A549 (cell line): ENCODE measurements around the gene CACNG6. TPM values are rescaled to one million over a fixed set of nuclear protein-coding genes. Genes with fewer than 3 reads are reported as not detected.

ENCODE experiments used
- ATAC-seq, 2 experiments: fragments of 200-7000 bp in 1 of 2; fragments of >200 bp in 1 of 2; cut with Nextera tagmentation in 1 of 2; cut with Tn5 transposase in 1 of 2; 3 replicates each; pipeline versions ENCODE4 v1.8.0 to v1.9.1; 2018 to 2020; ENCODE audit warnings: mild to moderate bottlenecking in 1 of 2, moderate library complexity in 1 of 2
- CTCF ChIA-PET: fragments of 300-600 bp; sonication (Branson Sonifier 250); formaldehyde crosslinking; extraction: SDS; loops from one replicate; lab custom pipeline; 2021; ENCODE audit warnings: antibody characterized with exemption, inconsistent platforms; lab: Yijun Ruan, JAX
- POLR2A ChIA-PET: fragments of 350-600 bp; formaldehyde crosslinking; extraction: SDS; loops from one replicate; lab custom pipeline; 2021; ENCODE audit warnings: antibody characterized with exemption, inconsistent platforms; lab: Yijun Ruan, JAX
- DNase-seq, 2 experiments: peaks; one replicate each; pipeline versions ENCODE4 v3.0.0 to v3.0.0-alpha.2; 2011 to 2016; ENCODE audit warnings: low read depth in 1 of 2, low spot score in 1 of 2
- FAIRE-seq: peaks from 2 replicates; lab custom pipeline; 2011; peaks lifted over from hg19 to GRCh38; lab: Jason Lieb, UNC
- H3K27ac ChIP-seq, 2 experiments: fragments of >200 bp; sonication (Bioruptor Twin); formaldehyde crosslinking; 3 replicates each; pipeline ENCODE4 v1.5.1; 2016 to 2017
- H3K4me1 ChIP-seq: fragments of >200 bp; sonication (Bioruptor Twin); formaldehyde crosslinking; 3 replicates; pipeline ENCODE4 v1.6.1; 2016
- H3K4me2 ChIP-seq: fragments of >200 bp; sonication (Bioruptor Twin); formaldehyde crosslinking; 3 replicates; pipeline ENCODE4 v1.6.1; 2016
- H3K4me3 ChIP-seq: fragments of >200 bp; sonication (Bioruptor Twin); formaldehyde crosslinking; 3 replicates; pipeline ENCODE4 v1.5.1; 2016
- H3K9me3 ChIP-seq: fragments of >200 bp; sonication (Bioruptor Twin); formaldehyde crosslinking; 3 replicates; pipeline ENCODE4 v1.6.1; 2016
- EHF ChIP-seq: fragments of 250-450 bp; sonication (Bioruptor Pico); IDR thresholded peaks from 2 replicates; pipeline ENCODE4 v1.5.0; 2020; ENCODE audit warnings: mild to moderate bottlenecking
- EP300 ChIP-seq, 2 experiments: fragments of >200 bp; sonication (Bioruptor Twin); formaldehyde crosslinking; IDR thresholded peaks; 2 replicates in 1 of 2; 3 replicates in 1 of 2; pipeline ENCODE4 v1.6.1; 2016 to 2017
- ESRRA ChIP-seq: fragments of 150-350 bp; IDR thresholded peaks from 2 replicates; pipeline ENCODE4 v1.6.1; 2014; ENCODE audit warnings: mild to moderate bottlenecking, low read length, borderline replicate concordance
- FOXS1 ChIP-seq: fragments of 250-450 bp; sonication (Bioruptor Pico); IDR thresholded peaks from 2 replicates; pipeline ENCODE4 v1.5.0; 2020; ENCODE audit warnings: mild to moderate bottlenecking, moderate library complexity
- HOXA7 ChIP-seq: fragments of 250-450 bp; sonication (Bioruptor Pico); IDR thresholded peaks from 2 replicates; pipeline ENCODE4 v1.5.0; 2020; ENCODE audit warnings: mild to moderate bottlenecking, moderate library complexity
- HOXB13 ChIP-seq: fragments of 250-450 bp; sonication (Bioruptor Pico); IDR thresholded peaks from 2 replicates; pipeline ENCODE4 v1.5.0; 2020; ENCODE audit warnings: low read depth, mild to moderate bottlenecking, moderate library complexity
- NFE2L2 ChIP-seq: fragments of 150-350 bp; conservative IDR thresholded peaks from 2 replicates; pipeline ENCODE4 v1.6.1; 2014; ENCODE audit warnings: low read length
- POLR2AphosphoS2 ChIP-seq: conservative IDR thresholded peaks from 2 replicates; pipeline ENCODE4 v1.6.1; 2012; ENCODE audit warnings: low read length, improper control_type of control experiment, inconsistent platforms
- RCOR1 ChIP-seq: fragments of 150-350 bp; IDR thresholded peaks from 2 replicates; pipeline ENCODE4 v1.6.1; 2014; ENCODE audit warnings: antibody characterized with exemption, low read length, low read depth
- RNF2 ChIP-seq: fragments of 200-600 bp; sonication (generic); IDR thresholded peaks from 2 replicates; pipeline ENCODE4 v1.6.1; 2016; ENCODE audit warnings: low read depth, mild to moderate bottlenecking, antibody characterized with exemption, moderate library complexity, borderline replicate concordance
- SMC3 ChIP-seq: fragments of >200 bp; sonication (Bioruptor Twin); formaldehyde crosslinking; IDR thresholded peaks from 3 replicates; pipeline ENCODE4 v1.6.1; 2018; ENCODE audit warnings: inconsistent platforms
- ZFP36 ChIP-seq: fragments of 450-650 bp; IDR thresholded peaks from 2 replicates; pipeline ENCODE4 v1.6.1; 2014; ENCODE audit warnings: borderline replicate concordance; ENCODE audit not compliant: partially characterized antibody
- ZNF302 ChIP-seq: fragments of 250-450 bp; sonication (Bioruptor Pico); IDR thresholded peaks from 2 replicates; pipeline ENCODE4 v1.9.0; 2021; ENCODE audit warnings: inconsistent platforms, mild to moderate bottlenecking, moderate library complexity
- WGBS: methylation state at CpG from one replicate; pipeline ENCODE4 v1.1.6; 2017; ENCODE audit errors: missing lambda C conversion rate; 5-methylcytosine and 5-hydroxymethylcytosine counted together
- polyA plus RNA-seq, 4 experiments: library from polyadenylated mRNA; depleted of rRNA in 3 of 4; stranded (reverse); fragments of >200 nt; fragmentation: RNase III in 1 of 4; extraction: RNeasy Plus Mini Kit Qiagen cat#74134 plus additional on column Dnase treatment in 1 of 4; gene quantifications; 2 replicates in 3 of 4; 3 replicates in 1 of 4; pipeline ENCODE4 v1.2.3, GENCODE V29; 2011 to 2017
- TF ChIP-seq, protein P1 (sequence below): IDR thresholded peaks from 2 replicates; pipeline ENCODE4 v1.6.1; 2012
- TF ChIP-seq, protein P2 (sequence below): IDR thresholded peaks from 2 replicates; pipeline ENCODE4 v1.6.1; 2012
- TF ChIP-seq, protein P3 (sequence below): fragments of 250-450 bp; sonication (Bioruptor Pico); IDR thresholded peaks from 2 replicates; pipeline ENCODE4 v1.5.0; 2021; ENCODE audit warnings: mild to moderate bottlenecking, moderate library complexity, borderline replicate concordance
- TF ChIP-seq, protein P4 (sequence below): fragments of >200 bp; sonication (Bioruptor Twin); formaldehyde crosslinking; IDR thresholded peaks from 3 replicates; pipeline ENCODE4 v1.5.1; 2016
- TF ChIP-seq, protein P5 (sequence below): fragments of >200 bp; sonication (Bioruptor Twin); formaldehyde crosslinking; IDR thresholded peaks from 2 replicates; pipeline ENCODE4 v1.6.1; 2016

The CACNG6 gene
- polyA plus RNA-seq, 2 of the 4 experiments (the other 2 are of a cell fraction) = 7.3 to 16.2 TPM

DNA sequence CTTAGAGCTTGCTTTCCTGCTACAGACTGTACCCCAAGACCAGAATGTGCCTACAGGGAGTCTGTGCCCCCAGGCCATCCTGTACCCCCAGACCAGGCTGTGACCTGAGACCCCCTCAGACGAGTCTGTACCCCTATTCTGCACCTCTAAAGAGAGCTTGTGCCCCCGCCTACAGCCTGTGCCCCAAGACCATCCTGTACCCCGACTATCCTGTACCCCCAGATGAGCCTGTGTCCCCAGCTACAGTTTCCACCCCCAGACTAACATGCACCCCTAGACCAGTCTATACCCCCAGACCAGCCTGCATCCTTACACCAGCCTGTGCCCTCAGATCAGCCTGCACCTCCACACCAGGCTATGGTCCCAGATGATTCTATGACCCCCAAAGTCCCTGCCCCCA lies 2.0 kb downstream of the CACNG6 start (continued):
- TF ChIP-seq, protein P1, sequence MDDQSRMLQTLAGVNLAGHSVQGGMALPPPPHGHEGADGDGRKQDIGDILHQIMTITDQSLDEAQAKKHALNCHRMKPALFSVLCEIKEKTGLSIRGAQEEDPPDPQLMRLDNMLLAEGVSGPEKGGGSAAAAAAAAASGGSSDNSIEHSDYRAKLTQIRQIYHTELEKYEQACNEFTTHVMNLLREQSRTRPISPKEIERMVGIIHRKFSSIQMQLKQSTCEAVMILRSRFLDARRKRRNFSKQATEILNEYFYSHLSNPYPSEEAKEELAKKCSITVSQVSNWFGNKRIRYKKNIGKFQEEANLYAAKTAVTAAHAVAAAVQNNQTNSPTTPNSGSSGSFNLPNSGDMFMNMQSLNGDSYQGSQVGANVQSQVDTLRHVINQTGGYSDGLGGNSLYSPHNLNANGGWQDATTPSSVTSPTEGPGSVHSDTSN = no peak
- TF ChIP-seq, all 56 proteins: peak for 0

DNA sequence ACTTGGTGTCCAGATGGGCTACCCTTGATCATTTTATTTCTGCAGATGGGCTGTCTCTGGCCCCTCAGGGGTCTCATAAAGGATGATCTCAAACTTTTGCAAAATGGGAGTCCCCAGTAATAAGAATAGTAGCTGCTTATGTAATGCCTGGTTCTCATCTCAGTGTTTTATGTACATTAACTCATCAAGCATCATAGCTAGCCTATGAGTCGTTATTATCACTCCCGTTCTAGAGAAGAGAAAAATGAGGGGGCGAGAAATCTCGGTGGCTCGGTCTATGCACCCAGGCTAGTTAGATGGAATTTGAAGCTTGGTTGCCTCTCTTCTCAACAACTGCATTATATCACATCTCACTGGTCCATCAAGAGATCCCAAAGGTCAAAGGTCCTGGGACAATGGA lies 3.4 kb downstream of the CACNG6 start:
- DNase-seq = no peak
- WGBS = 42% methylated on average over 5 of the region's 5 CpGs
- Histone ChIP-seq H3K27ac (peak overlapping the region; percentile 93 to 97; a peak in 5 of 6 replicates), H3K4me1 (peaks cover 51% of the 10 kb centered on the region), H3K9me3 (no peaks in the 10 kb centered on the region), H3K4me3 (no peak overlapping the region), H3K4me2 (peak overlapping the region; percentile 86)
- TF ChIP-seq, protein P2, sequence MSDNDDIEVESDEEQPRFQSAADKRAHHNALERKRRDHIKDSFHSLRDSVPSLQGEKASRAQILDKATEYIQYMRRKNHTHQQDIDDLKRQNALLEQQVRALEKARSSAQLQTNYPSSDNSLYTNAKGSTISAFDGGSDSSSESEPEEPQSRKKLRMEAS = no peak
- TF ChIP-seq HOXA7 (CRISPR knock-in tag) (no peak), FOXS1 (no peak), RCOR1 (no peak), ZFP36 (no peak), HOXB13 (no peak), EP300 (IDR thresholded peaks at IDR 0.05) (no peak), SMC3 (no peak), RNF2 (no peak), POLR2AphosphoS2 (no peak), ESRRA (no peak)
- no peak for ATAC-seq
- CTCF ChIA-PET = interaction anchor here (0.8 to 4.6 kb wide), 7 partner anchors 8 to 186 kb away, joined by 3 to 45 read pairs (median 5); no protein-coding TSS in a partner anchor
- POLR2A ChIA-PET = interaction anchor here (1.0 kb wide), 1 partner anchor 14 kb away, joined by 4 read pairs; no protein-coding TSS in a partner anchor
- no peak for FAIRE-seq

DNA sequence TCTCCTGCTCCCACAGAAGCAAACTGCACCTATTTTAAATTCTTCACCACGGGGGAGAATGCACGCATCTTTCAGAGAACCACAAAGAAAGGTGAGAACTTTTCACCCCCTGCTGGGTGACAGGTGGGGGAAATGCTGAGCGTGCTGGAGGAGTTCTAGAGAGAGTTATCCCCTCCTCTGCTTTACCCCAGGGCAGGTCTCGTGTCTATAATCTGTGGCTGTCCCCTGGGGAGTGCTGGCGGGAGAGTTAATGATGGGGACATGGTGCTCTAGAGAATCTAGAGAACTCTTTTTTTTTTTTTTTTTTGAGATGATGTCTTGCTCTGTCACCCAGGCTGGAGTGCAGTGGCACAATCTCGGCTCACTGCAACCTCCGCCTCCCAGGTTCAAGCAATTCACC lies 6.8 kb downstream of the CACNG6 start:
- no peak overlapping the region for H3K4me3 ChIP-seq
- TF ChIP-seq, protein P3, sequence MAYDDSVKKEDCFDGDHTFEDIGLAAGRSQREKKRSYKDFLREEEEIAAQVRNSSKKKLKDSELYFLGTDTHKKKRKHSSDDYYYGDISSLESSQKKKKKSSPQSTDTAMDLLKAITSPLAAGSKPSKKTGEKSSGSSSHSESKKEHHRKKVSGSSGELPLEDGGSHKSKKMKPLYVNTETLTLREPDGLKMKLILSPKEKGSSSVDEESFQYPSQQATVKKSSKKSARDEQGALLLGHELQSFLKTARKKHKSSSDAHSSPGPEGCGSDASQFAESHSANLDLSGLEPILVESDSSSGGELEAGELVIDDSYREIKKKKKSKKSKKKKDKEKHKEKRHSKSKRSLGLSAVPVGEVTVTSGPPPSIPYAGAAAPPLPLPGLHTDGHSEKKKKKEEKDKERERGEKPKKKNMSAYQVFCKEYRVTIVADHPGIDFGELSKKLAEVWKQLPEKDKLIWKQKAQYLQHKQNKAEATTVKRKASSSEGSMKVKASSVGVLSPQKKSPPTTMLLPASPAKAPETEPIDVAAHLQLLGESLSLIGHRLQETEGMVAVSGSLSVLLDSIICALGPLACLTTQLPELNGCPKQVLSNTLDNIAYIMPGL (CRISPR knock-in tag) = no peak
- TF ChIP-seq, protein P4, sequence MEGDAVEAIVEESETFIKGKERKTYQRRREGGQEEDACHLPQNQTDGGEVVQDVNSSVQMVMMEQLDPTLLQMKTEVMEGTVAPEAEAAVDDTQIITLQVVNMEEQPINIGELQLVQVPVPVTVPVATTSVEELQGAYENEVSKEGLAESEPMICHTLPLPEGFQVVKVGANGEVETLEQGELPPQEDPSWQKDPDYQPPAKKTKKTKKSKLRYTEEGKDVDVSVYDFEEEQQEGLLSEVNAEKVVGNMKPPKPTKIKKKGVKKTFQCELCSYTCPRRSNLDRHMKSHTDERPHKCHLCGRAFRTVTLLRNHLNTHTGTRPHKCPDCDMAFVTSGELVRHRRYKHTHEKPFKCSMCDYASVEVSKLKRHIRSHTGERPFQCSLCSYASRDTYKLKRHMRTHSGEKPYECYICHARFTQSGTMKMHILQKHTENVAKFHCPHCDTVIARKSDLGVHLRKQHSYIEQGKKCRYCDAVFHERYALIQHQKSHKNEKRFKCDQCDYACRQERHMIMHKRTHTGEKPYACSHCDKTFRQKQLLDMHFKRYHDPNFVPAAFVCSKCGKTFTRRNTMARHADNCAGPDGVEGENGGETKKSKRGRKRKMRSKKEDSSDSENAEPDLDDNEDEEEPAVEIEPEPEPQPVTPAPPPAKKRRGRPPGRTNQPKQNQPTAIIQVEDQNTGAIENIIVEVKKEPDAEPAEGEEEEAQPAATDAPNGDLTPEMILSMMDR = no peak
- TF ChIP-seq, protein P2 = no peak
- no peak for TF ChIP-seq FOXS1
- no peak for TF ChIP-seq ZNF302 (CRISPR knock-in tag)
- no peak for TF ChIP-seq HOXA7 (CRISPR knock-in tag)
- no peak overlapping the region for H3K4me2 ChIP-seq
- DNase-seq (no peak), ATAC-seq (no peak), FAIRE-seq (no peak)
- WGBS = 90% methylated on average over 7 of the region's 7 CpGs
- peak overlapping the region in 1 of 2 experiments; percentile 54; a peak in 1 of 6 replicates for H3K27ac ChIP-seq
- H3K9me3 ChIP-seq = no peaks in the 10 kb centered on the region
- ChIA-PET POLR2A (no interaction called here), CTCF (interaction anchor here (1.9 to 2.1 kb wide), 2 partner anchors 10 to 25 kb away, joined by 7 read pairs; no protein-coding TSS in a partner anchor)
- H3K4me1 ChIP-seq = peaks cover 41% of the 10 kb centered on the region

DNA sequence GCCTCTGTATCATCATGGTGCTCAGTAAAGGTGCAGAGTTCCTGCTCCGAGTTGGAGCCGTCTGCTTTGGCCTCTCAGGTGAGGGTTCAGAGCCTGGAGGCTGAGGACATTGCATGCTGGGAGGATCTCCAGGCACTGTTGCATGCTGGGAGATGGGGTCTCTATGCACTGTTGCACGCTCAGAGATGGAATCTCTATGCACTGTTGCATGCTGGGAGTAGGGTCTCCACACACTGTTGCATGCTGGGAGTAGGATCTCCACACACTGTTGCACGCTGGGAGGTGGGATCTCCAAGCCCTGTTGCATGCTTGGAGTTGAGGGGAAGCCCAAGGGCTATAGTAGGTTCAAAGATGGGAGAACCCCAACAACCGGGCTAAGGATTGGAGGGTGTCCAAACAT lies 8.3 kb downstream of the CACNG6 start:
- Histone ChIP-seq H3K27ac (0 out of 6 replicates have a peak overlapping the region, but pooled peaks of 1 of the 2 experiments have one; percentile 6), H3K4me1 (peaks cover 31% of the 10 kb centered on the region), H3K9me3 (no peaks in the 10 kb centered on the region), H3K4me2 (no peak overlapping the region), H3K4me3 (no peak overlapping the region)
- FAIRE-seq (no peak), DNase-seq (no peak), ATAC-seq (no peak)
- CTCF ChIA-PET = no interaction called here
- WGBS = 94% methylated on average over 5 of the region's 5 CpGs
- POLR2A ChIA-PET = no interaction called here
- TF ChIP-seq, protein P4 = no peak
- TF ChIP-seq NFE2L2 (no peak), EHF (CRISPR knock-in tag) (no peak), ESRRA (no peak)
- TF ChIP-seq, protein P5, sequence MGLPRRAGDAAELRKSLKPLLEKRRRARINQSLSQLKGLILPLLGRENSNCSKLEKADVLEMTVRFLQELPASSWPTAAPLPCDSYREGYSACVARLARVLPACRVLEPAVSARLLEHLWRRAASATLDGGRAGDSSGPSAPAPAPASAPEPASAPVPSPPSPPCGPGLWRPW = no peak
- TF ChIP-seq, protein P3 (CRISPR knock-in tag) = no peak
